NCI-H1105 (cell line): ENCODE measurements around the gene CALU.
A peak's percentile ranks its signal among the peaks of the same experiment; 100 is the strongest.

Experiments
- DNase-seq: peaks from one replicate; lab custom pipeline; 2025; lab: John Stamatoyannopoulos, UW

CALU gene

DNA sequence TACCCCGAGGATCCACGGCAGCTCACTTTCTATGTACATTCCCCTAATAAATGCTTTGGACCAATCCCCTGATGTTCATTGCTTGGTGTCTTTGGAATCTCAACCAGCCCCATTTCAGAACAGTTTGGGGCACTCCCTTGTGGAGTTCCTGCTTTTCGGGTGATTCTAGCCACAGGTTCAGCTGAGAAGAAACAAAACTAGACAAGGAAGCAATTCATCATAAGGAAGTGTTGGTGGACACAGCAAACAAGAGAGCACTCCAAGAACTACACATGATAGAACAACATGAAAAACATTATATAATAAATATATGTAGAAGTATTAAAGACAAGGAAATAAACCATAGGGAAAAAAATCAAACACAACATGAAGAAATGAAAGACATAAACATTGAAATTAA lies 46.6 kb downstream of the CALU start:
- no peak for DNase-seq

DNA sequence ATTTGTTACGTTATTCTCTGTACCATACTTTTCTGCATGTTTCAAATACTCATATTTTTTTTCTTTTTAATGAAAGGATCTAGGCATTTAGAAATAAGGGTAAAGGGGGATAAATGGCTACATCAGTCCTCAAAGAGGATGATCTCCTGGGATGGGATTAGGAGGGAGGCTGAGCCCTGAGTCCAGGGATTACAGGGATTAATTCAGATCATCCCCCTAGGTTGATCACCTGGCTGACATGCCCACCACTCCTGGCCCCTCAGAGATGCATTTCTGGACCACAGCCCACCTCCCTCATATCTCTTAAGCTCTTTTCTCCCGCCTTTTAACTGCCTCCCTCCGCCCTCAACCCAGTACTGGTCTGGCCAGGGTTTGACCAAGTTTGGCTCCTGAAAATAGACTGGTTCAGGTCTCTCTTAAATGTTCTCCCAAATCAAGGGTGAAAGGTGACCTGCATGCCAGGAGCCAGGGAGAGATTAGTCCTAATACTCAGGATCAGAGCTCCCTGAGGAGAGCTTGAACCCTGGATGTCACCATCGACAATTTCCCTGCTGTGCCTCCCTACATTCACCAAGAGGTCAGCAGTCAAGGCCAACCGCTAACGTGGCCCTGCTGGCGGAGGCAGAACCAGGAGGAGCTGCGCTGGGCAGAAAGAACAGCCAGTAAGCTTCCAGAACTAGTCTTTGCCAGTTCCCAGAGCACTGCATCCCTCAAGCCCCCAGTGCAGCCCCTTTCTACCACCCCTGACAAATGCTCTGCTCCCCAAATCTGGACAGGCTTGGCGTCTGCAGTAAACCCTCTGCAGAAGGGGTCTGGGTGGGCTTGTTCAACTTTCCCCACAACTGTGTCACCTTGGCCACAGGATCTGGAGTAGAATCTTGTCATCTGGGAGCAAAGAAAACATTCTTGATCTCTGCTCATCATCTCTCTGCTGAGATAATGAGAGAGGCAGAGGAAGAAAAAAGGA lies 49.6 kb downstream of the CALU start:
- DNase-seq, result no peak

DNA sequence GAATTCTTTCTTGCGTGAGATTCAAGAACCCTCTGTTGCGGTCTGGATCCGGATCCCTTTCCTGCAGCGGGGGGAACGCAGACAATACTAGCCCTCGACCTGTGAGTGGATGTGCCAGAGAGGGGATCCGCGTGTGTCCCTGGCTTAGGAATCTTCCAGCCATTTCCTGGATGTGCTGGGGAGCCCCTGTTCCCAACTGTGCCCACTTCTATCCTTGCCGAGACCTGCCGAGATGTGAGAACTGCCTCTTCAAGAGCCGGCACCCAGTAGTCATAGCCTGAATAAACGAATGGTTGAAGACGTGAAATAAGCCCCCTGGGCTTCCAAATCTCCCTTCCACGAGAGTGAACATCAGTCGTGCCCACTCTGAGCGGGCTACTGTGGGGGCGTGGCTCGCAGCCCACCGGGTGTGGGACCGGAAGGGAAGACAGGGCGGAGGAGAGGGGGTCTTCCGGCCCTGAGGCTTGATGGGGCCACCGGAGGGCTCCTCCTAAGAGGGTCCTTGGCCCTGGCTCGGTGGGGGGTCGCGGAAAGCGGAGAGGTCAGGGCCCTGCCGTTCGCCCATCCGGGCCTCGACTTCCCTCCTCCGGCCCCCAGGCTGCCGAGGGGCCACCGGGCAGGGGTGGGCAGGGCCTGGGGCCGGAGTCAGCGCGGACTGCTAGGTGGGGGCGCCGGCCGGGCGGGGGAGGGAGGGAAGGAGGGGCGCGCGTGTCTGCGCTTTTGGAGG lies 51.3 kb downstream of the CALU start:
- DNase-seq, result no peak

DNA sequence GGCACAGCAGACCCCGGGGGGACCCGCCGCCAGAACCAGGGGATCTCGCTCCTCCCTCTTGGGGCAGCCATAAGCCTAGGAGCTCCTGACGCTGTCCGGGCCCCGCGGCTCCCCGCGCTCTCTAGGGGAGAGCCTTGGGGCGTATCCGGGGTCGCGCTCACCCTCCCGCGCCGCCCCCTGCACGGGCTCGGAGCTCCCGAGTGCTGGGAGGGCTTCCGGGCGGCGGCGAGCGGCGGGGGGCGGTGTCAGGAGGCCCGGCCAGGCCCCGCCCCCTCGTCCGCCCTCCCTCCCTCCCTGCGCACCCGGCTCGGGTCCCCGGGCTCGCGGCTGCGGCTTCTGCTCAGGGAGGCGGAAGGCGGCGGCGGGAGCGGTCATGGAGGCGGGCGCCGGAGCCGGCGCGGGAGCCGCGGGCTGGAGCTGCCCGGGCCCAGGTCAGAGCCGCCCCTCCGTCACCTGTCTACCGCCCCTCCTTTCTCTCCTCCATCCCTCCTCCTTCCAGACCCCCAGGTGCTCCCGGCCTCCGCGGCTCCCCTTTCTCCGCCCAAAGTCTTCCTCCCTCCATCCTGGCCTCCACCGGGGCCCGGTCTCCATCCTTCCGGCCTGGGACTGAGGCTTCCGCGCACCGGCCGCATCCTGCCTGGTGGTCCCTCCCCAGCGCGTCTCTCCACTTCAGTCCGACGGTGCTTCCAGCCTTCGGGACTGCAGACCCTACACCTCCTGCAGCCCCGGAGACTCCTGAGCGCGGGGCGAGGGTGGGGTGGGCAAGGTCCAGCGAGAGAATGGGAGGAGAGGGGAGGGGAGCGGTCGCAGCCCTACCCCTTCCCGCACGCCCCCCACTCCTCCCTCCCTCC lies 52.2 kb downstream of the CALU start, which contains the start of gene CCDC136:
Gene CCDC136 (plus strand): TSS at position 848 of the 851 bp plus-strand sequence. CDS start 444 bp downstream, outside the sequence.
- peak; percentile 43 for DNase-seq

DNA sequence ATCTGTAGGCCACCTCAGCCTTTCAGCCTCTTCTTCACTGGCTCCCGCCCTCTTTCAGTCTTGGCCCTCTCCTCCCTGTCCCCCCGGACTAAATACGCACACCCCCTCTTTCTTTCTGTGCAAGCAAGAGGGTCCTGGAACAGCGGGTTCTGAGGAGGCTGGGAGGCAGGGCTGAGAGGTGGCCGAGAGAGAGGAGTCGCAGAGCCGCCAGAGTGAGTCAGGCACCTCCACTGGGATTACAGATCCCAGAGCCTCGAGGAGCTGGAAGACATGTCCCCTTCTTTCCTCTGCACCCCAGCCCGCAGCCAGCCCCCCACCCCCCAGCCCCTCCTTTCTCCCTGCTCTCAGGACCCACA lies 52.8 kb downstream of the CALU start:
- DNase-seq, result no peak

DNA sequence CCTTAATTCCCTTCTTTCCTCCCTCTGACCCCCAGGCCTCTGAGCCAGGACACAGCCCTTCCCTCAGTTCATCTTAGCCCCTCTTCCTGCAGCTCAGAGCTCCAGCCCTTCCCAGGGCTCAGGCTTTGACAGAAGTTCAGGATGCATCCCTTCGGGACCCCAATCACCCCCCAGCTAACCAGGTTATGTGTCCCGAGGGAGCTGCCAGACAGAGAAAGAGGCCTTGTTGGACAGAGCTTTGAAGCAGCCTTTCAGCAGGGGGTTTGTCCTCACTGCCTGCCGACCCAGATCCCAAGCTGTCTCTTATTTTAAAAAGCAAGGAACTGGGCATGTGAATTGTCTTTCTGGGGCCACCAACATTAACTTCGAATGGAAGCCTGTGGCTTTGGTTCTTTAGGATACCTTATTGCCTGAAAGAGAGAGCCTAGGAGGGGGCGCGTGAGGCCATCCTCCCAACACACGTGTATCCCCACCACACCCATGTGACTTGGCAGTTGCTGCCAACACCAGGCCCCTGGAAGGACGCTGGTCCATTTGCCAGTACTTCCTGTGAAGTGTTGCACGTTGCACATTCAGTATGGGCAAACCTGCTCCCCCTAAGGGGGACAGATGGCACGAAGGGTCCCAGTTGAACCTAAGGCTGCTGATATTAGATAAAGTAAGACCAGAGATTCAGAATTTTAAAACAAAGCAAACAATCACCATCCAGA lies 53.5 kb downstream of the CALU start:
- no peak for DNase-seq

DNA sequence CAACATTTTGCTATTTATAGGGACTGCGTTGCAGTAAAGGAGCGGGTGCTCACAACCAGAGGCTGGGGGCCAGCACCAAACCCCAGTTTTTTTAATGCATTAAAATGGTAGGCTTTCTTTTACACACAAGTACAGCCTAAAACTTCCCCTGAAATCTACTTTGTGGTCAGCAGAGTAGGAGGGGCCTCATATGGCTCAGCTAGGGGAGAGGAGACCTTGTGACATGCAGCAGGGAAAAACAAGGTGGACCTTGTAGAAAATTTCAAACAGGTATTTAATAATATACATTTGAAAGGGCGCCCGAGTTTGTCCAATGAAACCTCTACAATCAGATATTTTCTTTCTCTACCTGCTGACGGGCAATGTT lies 54.0 kb downstream of the CALU start:
- DNase-seq, result no peak

DNA sequence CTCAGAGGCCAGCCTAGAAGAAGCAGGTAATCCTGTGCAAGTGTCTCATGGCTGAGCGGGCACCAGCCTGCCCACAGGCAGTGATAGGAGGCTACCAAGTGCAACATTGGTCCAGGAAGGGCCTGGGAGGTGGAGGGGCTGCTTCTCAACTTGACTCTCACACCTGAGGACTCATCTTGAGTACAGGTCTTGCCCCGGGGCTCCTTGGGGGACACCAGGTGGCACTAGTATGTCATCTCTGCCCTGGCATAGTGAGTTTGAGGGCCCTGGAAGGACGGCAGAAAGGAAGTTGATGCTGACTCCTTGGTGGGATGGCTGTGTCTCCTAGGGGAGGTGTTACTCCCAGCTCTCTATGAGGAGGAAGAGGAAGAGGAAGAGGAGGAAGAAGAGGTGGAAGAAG lies 54.9 kb downstream of the CALU start:
- no peak for DNase-seq

DNA sequence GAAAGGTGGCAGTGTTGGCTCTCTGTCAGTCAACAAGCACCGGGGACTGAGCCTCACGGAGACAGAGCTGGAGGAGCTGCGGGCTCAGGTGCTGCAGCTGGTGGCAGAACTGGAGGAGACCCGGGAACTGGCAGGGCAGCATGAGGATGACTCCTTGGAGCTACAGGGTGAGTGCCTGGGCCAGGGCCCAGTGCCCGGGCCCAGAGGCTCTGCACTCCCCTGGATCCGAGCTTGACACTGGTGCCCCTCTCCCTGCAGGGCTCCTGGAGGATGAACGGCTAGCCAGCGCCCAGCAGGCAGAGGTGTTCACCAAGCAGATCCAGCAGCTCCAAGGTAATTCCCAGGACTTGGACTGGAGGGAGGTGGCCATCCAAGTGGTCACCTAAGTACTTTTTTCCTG lies 55.3 kb downstream of the CALU start:
- DNase-seq, result no peak

DNA sequence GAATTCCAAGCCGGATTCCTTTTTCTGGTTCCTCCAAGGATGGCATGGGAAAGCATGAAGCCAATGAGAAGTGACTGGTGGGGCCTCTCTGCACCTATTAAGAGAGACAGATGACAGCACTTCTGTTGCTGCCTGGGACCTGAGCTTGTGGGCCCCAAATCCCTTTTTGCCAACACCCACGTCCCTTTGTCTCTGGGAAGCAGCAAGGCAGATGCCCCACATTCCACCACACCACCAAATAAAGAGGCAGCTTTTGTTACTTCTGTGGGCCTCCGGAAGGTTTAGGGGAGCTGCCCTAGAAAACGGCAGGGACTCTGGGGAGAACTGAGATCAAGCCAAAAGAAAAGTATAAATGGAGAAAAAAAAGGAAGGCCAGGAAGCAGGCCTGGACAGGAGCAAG lies 56.0 kb downstream of the CALU start:
- no peak for DNase-seq

DNA sequence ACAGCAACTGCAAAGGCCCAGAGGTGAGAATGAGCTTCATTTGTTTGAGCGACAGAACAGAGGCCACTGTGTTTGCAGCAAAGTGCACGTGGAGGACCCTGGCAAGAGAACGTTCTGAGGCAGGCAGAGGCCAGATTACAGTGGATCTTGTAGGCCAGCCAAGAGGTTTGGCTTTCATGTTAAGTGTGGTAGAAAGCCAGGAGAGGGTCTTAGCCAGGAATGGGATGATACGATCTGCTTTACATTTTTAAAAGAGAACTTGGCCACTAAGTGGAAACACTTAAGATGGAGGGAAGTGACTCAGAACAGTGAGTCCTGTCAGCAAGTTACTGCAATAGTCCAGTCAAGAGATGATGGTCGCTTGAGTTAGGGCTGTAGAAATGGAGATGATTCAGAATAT lies 57.2 kb downstream of the CALU start:
- DNase-seq, result no peak

DNA sequence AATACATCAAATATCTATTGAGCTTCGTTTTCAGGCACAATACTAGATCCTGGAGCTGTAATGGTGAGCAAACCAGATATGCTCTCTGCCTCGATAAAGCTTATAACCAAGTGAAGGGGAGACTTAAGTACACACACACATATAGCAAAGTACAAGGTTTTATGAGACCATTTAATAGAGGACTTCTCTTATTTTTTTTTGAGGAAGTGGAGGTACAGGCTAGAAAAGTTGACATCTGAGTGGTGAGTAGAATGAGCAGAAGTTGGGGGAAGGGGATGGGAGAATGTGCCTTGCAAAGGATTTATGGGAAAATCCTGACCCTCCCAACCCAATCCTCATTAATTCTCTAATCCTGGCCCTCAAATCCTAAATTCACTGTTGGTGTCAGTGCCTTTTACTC lies 60.3 kb downstream of the CALU start:
- no peak for DNase-seq

DNA sequence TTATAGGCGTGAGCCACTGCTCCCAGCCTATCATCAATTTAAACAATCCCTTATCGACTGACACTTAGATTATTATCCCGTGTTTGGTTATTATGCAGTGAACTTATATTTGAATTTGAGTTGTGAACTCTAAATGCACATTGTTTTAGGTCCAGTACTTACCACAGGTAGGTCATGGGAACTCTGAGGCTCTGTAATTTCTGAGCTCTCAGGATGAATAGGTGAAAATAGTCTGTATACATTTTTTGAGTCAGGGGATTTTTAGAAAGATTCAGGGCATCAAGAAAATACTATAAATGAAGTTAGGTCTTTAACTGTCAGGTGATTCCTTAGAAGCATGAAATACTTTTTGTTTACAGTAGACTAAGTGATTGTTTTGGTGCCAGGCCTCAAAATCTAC lies 61.4 kb downstream of the CALU start:
- no peak for DNase-seq

DNA sequence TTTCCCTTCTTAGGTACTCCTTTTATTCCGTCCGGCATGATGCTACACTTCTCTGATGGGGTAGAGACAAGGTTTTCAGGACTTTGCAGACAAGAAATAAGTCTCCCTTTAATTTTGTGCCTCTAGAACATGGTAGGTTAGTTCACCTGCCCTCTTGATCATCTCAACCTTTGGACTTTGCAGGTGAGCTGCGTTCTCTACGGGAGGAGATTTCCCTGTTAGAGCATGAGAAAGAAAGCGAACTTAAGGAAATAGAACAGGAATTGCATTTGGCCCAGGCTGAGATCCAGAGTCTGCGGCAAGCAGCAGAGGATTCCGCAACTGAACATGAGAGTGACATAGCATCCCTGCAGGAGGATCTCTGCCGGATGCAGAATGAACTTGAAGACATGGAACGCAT lies 61.8 kb downstream of the CALU start:
- DNase-seq, result no peak

DNA sequence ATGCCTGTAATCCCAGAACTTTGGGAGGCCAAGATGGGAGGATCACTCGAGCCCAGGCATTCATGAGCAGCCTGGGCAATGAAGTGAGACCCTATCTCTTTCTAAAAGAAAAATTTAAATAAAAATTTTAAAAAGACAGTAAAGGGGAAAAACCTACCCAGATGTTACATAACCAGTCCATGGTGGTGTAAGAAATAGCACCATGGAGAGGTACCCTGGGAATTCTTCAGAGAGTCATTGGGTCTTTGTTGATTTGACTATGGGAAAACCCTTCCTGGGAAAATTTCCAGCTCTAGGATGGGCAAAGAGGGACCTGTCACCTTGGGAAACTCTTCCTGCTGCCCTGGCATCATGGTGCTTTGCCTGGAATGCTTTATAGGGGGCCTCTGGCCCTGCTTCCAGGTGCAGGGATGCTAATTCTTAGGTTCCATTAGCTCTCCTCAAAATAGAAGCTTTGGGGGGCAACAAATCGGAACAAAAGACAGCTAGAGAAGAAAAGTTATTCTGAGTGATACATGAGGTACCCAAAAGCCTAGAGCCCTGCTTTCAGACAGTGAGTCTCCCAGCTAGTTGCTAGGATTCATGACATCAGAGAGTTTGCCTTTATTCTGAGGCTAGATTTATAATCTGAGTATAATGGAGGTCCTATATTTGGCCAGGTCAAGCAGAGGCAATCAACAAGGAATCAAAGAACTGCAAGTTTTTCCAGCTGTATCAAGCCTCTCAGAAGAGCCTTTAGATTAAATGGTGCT lies 62.7 kb downstream of the CALU start:
- no peak for DNase-seq

DNA sequence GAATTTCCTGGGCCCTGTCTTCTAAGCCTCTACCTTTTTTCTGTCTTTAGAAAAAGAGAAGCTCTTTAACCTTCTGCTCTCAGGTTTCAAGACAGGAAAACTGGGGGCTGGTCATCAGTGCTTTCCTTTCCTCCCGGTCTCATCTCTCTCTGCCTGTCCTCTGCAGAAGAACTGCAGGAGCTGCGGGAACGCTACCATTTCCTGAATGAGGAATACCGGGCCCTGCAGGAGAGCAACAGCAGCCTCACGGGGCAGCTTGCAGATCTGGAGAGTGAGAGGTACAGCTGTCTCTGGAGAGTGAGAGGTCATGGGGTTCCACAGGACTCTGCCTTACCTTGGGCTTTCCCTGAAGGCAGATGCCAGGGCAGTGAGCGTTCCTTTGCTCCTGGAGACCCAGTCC lies 65.3 kb downstream of the CALU start:
- no peak for DNase-seq

DNA sequence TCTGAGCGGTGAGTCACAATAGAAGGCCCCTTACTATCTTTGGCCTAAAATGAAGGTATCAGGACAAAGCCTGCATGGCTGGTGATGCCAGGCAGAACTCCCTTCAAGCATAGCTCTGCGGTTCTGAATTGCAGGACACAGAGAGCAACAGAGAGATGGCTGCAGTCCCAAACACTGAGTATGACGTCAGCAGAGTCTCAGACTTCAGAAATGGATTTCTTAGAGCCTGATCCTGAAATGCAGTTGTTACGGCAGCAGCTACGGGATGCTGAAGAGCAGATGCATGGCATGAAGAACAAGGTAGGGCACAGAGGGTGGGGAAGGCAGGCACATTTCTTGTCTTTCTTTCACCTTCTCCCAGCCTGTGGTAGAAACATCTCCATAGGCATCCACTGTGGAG lies 66.1 kb downstream of the CALU start:
- DNase-seq, result no peak

DNA sequence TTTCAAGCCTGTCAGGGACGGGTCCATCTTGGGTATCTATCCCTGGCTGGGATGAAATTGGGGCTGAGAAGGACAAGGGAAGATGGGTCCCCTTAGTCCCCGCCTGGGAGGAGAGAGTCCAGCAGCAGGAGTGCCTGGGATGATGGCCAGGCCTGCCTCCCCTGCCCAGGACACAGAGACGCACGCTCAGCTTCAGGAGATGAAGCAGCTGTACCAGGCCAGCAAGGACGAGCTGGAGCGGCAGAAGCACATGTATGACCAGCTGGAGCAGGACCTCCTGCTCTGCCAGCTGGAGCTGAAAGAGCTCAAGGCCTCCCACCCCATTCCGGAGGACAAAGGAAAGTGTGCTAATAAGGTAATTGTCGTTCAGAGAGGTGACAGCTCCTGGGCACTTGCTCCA lies 68.0 kb downstream of the CALU start:
- DNase-seq, result no peak

DNA sequence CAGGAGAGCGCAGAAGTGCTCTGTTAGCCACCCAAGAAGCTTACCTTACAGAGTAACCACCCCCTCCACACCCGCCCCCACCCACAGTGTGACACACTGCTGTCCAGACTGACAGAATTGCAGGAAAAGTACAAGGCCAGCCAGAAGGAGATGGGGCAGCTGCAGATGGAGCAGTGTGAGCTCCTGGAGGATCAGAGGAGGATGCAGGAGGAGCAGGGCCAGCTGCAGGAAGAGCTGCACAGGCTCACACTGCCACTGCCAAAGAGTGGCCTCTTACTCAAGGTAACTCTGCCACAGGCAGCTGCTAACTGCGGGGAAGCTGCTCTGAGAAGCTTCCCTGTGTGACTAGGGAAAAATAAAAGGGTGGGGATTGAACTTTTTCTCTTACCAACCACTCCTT lies 70.2 kb downstream of the CALU start:
- no peak for DNase-seq

DNA sequence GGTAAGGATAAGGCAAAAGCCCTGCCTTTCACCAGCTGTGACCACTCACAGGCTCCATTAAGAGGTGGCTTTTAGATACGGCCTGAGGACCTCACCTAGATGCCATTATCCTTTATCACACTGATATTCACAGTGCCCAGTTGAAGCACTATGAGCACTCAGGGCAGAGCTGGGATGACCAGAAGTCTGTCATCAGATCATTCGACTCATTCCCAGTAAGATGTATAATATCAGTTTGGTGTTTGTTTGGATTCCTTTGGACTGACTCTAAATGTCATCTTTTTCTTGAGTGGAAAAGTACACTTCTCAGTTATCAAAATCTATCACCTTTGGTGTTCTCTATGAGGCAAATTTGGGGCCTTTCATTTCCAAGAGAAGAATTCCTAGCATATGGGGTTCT lies 71.3 kb downstream of the CALU start:
- no peak for DNase-seq

DNA sequence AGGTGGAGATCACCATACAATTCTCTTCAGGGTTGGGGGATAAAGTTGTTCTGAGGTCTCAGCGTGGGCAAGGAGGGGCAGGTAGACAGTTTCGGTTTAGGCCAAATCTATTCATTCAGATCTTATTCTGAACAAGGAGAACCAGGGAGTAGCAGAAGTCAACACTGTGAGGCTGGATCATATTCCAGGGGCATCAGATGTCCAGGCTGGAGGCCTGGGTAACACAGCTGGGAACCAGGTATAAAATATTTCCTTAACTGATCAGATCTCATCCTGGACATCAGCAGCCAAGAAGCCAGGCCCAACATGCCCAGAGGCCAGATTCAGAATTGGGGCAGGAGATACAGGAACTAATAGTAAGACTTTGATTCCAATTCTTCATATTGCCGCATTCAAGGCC lies 71.8 kb downstream of the CALU start:
- no peak for DNase-seq
